Breast epithelium (tissue), 4 donors: ENCODE data around the gene IQCH. TPM values are rescaled to one million over a fixed set of nuclear protein-coding genes. Genes with fewer than 3 reads are reported as not detected.

Experiments
- DNase-seq, 2 donors: peaks; one replicate each; pipeline ENCODE4 v3.0.0-alpha.2; 2019; ENCODE audit warnings: low spot score in 2 of 2
- H3K27ac ChIP-seq, 2 donors: fragments of 200-600 bp; sonication (generic) in 1 of 2; one replicate each; pipeline ENCODE4 v1.5.1; 2016 to 2019; ENCODE audit warnings: mild to moderate bottlenecking in 1 of 2
- H3K27me3 ChIP-seq, 2 donors: fragments of 200-600 bp; sonication (generic) in 1 of 2; one replicate each; pipeline versions ENCODE4 v1.5.1 to v1.6.0; 2017 to 2019; ENCODE audit warnings: control low read depth in 1 of 2, mild to moderate bottlenecking in 1 of 2
- H3K36me3 ChIP-seq: fragments of 200-600 bp; one replicate; pipeline ENCODE4 v1.5.1; 2019
- H3K4me1 ChIP-seq, 2 donors: fragments of 200-600 bp; sonication (generic); one replicate each; pipeline ENCODE4 v1.5.1; 2016 to 2019; ENCODE audit warnings: control low read depth in 1 of 2
- H3K4me3 ChIP-seq, 3 donors: fragments of 200-600 bp; sonication (generic); 1 replicate in 2 of 3; 2 replicates in 1 of 3; pipeline ENCODE4 v1.5.1; 2016 to 2019; ENCODE audit warnings: mild to moderate bottlenecking in 3 of 3, moderate library complexity in 2 of 3
- H3K9me3 ChIP-seq, 2 donors: fragments of 200-600 bp; sonication (generic) in 1 of 2; one replicate each; pipeline ENCODE4 v1.5.1; 2016 to 2019; ENCODE audit warnings: control low read depth in 1 of 2
- CTCF ChIP-seq, 3 donors: fragments of 450-650 bp; IDR thresholded peaks; one replicate each; pipeline ENCODE4 v1.5.1; 2016 to 2017; ENCODE audit warnings: antibody characterized with exemption in 3 of 3, mild to moderate bottlenecking in 3 of 3, moderate library complexity in 3 of 3
- POLR2A ChIP-seq: fragments of 450-650 bp; IDR thresholded peaks from one replicate; pipeline ENCODE4 v1.6.1; 2016; ENCODE audit warnings: antibody characterized with exemption, mild to moderate bottlenecking, moderate library complexity
- POLR2AphosphoS5 ChIP-seq, 3 donors: sonication (generic); formaldehyde crosslinking; IDR thresholded peaks; one replicate each; pipeline ENCODE4 v1.6.1; 2017; ENCODE audit warnings: antibody characterized with exemption in 3 of 3
- intact Hi-C: fragments of 100-400 bp; cut with DNase I; formaldehyde crosslinking; loops from one replicate; pipeline ENCODE4 v1.15.1; 2023; ENCODE audit warnings: low total_unique reads
- total RNA-seq, 3 donors: library from RNA; depleted of rRNA; stranded (reverse); fragments of >200 nt; gene quantifications; one replicate each; pipeline ENCODE4 v1.1.0, GENCODE V29; 2016

IQCH gene
- total RNA-seq, 3 donors from 2014 or later, result 0.64 to 11.9 (median 6.6) TPM

DNA sequence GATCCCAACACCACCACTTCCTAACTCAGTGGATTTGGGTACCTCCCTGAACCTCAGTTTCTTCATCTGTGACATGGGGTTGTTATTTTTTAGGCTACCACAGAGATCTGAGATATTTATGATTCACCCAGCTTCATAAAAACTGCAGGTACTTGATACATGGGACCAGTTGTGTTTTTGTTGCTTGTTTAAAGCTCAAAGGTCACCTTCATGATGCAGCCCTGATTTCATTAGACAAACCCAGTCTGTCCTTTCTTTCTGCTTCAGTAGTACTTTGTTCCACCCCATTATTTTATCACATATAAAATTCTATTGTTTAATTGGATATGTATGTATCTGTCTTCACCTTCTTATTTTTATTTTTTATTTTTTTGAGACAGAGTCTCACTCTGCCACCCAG lies 208.9 kb downstream of the IQCH start:
- no peak for DNase-seq
- H3K4me3 ChIP-seq, result no peak overlapping the region
- no peaks in the 10 kb centered on the region for H3K36me3 ChIP-seq
- intact Hi-C loops, result no loop called here
- no peaks in the 10 kb centered on the region for H3K9me3 ChIP-seq
- H3K27ac ChIP-seq, result no peak overlapping the region
- no peak for TF ChIP-seq POLR2A
- TF ChIP-seq CTCF (IDR thresholded peaks at IDR 0.05), result no peak
- TF ChIP-seq POLR2AphosphoS5 (IDR thresholded peaks at IDR 0.05), result no peak
- no peaks in the 10 kb centered on the region for H3K27me3 ChIP-seq
- H3K4me1 ChIP-seq, result no peaks in the 10 kb centered on the region

GRCh38 chr15:67465196-67465952 lies 210.8 kb downstream of the IQCH start:
- peak in 1 of 2 donors; percentile 56 for DNase-seq
- intact Hi-C loops, result no loop called here
- TF ChIP-seq POLR2AphosphoS5 (IDR thresholded peaks at IDR 0.05), result no peak
- TF ChIP-seq CTCF (IDR thresholded peaks at IDR 0.05), result no peak
- TF ChIP-seq POLR2A, result no peak
- no peaks in the 10 kb centered on the region for H3K36me3 ChIP-seq
- H3K9me3 ChIP-seq, result no peaks in the 10 kb centered on the region
- no peaks in the 10 kb centered on the region for H3K27me3 ChIP-seq
- peak overlapping the region; percentile 66 to 73 for H3K27ac ChIP-seq
- H3K4me3 ChIP-seq, result peak overlapping the region in 2 of 3 donors; percentile 4 to 15
- H3K4me1 ChIP-seq, result no peaks in the 10 kb centered on the region

DNA sequence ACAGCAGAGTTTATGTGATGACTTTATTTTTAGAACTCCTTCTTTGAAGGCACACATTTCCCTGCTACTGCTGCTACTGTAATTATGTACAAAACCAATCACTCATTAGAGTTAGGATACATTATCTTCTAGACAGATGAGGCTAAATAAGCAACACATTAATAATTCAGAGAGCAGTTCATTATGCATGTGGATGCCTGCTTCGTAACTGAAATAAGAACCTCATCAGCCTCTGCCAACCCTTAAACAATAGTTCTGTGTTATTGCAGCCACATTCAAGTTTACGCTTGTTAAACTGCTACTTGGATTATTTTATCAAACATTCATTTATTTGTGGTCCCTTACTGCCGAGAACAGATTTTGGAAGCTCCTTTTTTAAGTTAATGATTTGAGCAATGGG lies 213.8 kb downstream of the IQCH start:
- DNase-seq, result no peak
- Histone ChIP-seq H3K27me3 (no peaks in the 10 kb centered on the region), H3K27ac (no peak overlapping the region), H3K4me1 (no peaks in the 10 kb centered on the region), H3K9me3 (no peaks in the 10 kb centered on the region), H3K4me3 (no peak overlapping the region), H3K36me3 (no peaks in the 10 kb centered on the region)
- TF ChIP-seq POLR2A (no peak), POLR2AphosphoS5 (IDR thresholded peaks at IDR 0.05) (no peak), CTCF (IDR thresholded peaks at IDR 0.05) (no peak)
- intact Hi-C loops, result no loop called here

DNA sequence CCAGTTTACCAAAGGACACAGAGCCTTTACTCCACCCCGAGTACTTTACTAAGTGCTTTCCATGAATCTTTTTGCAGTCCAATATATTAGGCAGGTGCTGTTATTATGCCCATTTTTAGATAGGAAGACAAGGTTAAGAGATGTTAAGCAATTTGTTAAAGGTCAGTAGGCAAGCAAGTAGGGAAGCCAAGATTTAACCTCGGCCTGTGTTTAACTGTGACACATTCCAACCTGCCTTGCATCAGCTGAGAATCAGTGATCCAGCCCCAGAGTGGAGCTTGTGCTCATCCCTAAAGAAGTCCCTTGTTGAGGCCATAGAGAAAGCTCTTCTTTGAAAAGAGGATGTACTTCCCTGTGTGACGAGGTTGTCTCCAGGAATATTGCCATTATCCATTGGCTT lies 215.1 kb downstream of the IQCH start:
- H3K36me3 ChIP-seq, result no peaks in the 10 kb centered on the region
- TF ChIP-seq POLR2AphosphoS5 (IDR thresholded peaks at IDR 0.05), result no peak
- no peak for TF ChIP-seq CTCF (IDR thresholded peaks at IDR 0.05)
- TF ChIP-seq POLR2A, result no peak
- no peaks in the 10 kb centered on the region for H3K27me3 ChIP-seq
- no peaks in the 10 kb centered on the region for H3K4me1 ChIP-seq
- peak overlapping the region in 1 of 2 donors; percentile 30 for H3K27ac ChIP-seq
- DNase-seq, result no peak
- H3K4me3 ChIP-seq, result no peak overlapping the region
- H3K9me3 ChIP-seq, result no peaks in the 10 kb centered on the region
- intact Hi-C loops, result no loop called here

DNA sequence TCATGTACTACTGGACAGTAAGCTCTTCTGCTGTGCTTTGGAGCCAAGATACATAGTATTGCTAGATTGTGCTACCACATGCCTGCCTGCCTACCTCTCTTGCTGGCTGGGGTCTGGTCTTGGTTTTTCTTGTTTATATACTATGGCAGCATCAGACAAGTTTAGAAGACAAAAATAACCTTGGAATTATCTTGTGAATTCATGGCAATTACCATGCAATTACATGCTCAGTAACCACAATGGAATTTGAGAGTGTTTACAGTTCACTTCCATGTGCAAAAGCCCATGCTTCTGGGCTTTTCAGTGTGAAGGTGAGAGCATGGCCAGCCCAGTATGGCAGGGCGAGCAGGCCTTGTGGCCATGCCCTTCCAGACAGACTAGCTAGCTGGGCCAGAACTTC lies 218.4 kb downstream of the IQCH start:
- H3K27ac ChIP-seq, result no peak overlapping the region
- no peak for TF ChIP-seq POLR2AphosphoS5 (IDR thresholded peaks at IDR 0.05)
- TF ChIP-seq POLR2A, result no peak
- no peak for TF ChIP-seq CTCF (IDR thresholded peaks at IDR 0.05)
- H3K27me3 ChIP-seq, result no peaks in the 10 kb centered on the region
- no peak for DNase-seq
- no peaks in the 10 kb centered on the region for H3K9me3 ChIP-seq
- H3K4me1 ChIP-seq, result no peaks in the 10 kb centered on the region
- intact Hi-C loops, result no loop called here
- H3K4me3 ChIP-seq, result no peak overlapping the region
- no peaks in the 10 kb centered on the region for H3K36me3 ChIP-seq
